ENCODE results near the gene B4GAT1. TPM values are rescaled to one million over a fixed set of nuclear protein-coding genes. Genes with fewer than 3 reads are reported as not detected.

The B4GAT1 gene
- total and polyA plus RNA-seq, 2 donors (not counting 3 experiments of a cell fraction or from before 2014, with no cell fraction given): 21.2 to 21.6 TPM

GRCh38 chr11:66325263-66325671, 22.2 kb downstream of the B4GAT1 start:
- BruUV-seq (replicated peaks): no TSS peak
- intact Hi-C loops (cut with micrococcal nuclease): no loop called here
- FAIRE-seq: no peak

More at GRCh38 chr11:66325263-66325671, 22.2 kb downstream of the B4GAT1 start:
- CTCF ChIA-PET: interaction anchor here (4.0 kb wide), 1 partner anchor 13 kb away, joined by 56 read pairs; no protein-coding TSS in a partner anchor
- Histone ChIP-seq H3K4me1 (ENCODE audit: control insufficient read depth, extremely low read depth, insufficient read depth, low read length) (peaks cover 7% of the 10 kb centered on the region), H3K79me2 (ENCODE audit: control insufficient read depth, insufficient read depth, low read length) (no peaks in the 10 kb centered on the region), H3K9ac (replicated peaks; ENCODE audit: extremely low read depth, insufficient read depth, low read length) (no peak overlapping the region), H4K20me1 (replicated peaks; ENCODE audit: control insufficient read depth, extremely low read depth, insufficient read depth, low read length) (no peaks in the 10 kb centered on the region), H3K27ac (ENCODE audit: insufficient read depth, low read depth, low read length) (no peak overlapping the region), H3K4me2 (ENCODE audit: insufficient read depth, low read length) (no peak overlapping the region), H3K27me3 (ENCODE audit: control insufficient read depth in 2 of 2, insufficient read depth in 2 of 2, low read length in 2 of 2) (no peaks in the 10 kb centered on the region), H3K9me3 (replicated peaks; ENCODE audit: control insufficient read depth, insufficient read depth, low read length) (no peaks in the 10 kb centered on the region), H3K9me1 (replicated peaks; ENCODE audit: control insufficient read depth, extremely low read depth, insufficient read depth, low read length) (no peaks in the 10 kb centered on the region), H3K36me3 (ENCODE audit: control insufficient read depth in 2 of 2, extremely low read depth in 1 of 2, insufficient read depth in 2 of 2, low read length in 2 of 2) (no peaks in the 10 kb centered on the region), H3K4me3 (replicated peaks in 1 of 3; ENCODE audit: insufficient read depth in 1 of 3, low read depth in 1 of 3, low read length in 3 of 3) (no peak overlapping the region), H2AFZ (ENCODE audit: low read depth, low read length) (no peak overlapping the region)
- dilution Hi-C loops (cut with MboI; ENCODE audit: extremely low pct_ligation_motif_present, low sequenced_read_pairs): no loop called here
- DNase-seq (ENCODE audit: low read depth, low spot score): no peak
- POLR2A ChIA-PET: interaction anchor here (1.7 kb wide), 1 partner anchor 12 kb away, joined by 4 read pairs; no protein-coding TSS in a partner anchor
- no peak for TF ChIP-seq MYC (IDR thresholded peaks at IDR 0.05; ENCODE audit: low read depth, low read length)
- no peak for TF ChIP-seq POLR2A (IDR thresholded peaks at IDR 0.05; ENCODE audit: low read depth, low read length)
- TF ChIP-seq EZH2 (IDR thresholded peaks at IDR 0.05; ENCODE audit: borderline replicate concordance, low read depth, low read length, severe bottlenecking): no peak
- TF ChIP-seq POLR2AphosphoS5 (IDR thresholded peaks at IDR 0.05; ENCODE audit: insufficient read depth, low read depth, low read length): no peak
- no peak for TF ChIP-seq JUN (IDR thresholded peaks at IDR 0.05; ENCODE audit: borderline replicate concordance, insufficient read depth, insufficient read length, low read depth)
- no peak for TF ChIP-seq CTCF (IDR thresholded peaks at IDR 0.05; ENCODE audit: extremely low read depth in 1 of 2, insufficient read depth in 1 of 2, low read depth in 1 of 2, low read length in 2 of 2)
- no peak for TF ChIP-seq GATA2 (IDR thresholded peaks at IDR 0.05; ENCODE audit: insufficient read depth, insufficient read length, low read depth, low read length)
- no peak for TF ChIP-seq FOS (IDR thresholded peaks at IDR 0.05; ENCODE audit: borderline replicate concordance, insufficient read depth, low read length)
- TF ChIP-seq MAX (IDR thresholded peaks at IDR 0.05; ENCODE audit: insufficient read depth, insufficient read length): no peak
